Sciatic nerve (tissue), 2 donors: Measurements from ENCODE around the gene MEIS1. TPM values are rescaled to one million over a fixed set of nuclear protein-coding genes. Genes with fewer than 3 reads are reported as not detected.

Experiments used
- ATAC-seq: fragments of 200-7000 bp; cut with Tn5 transposase; one replicate; pipeline ENCODE4 v1.9.1; 2020; ENCODE audit warnings: mild to moderate bottlenecking, moderate library complexity
- DNase-seq: peaks from one replicate; pipeline ENCODE4 v3.0.0-alpha.2; 2020; ENCODE audit warnings: low spot score
- intact Hi-C: fragments of 100-400 bp; cut with DNase I; formaldehyde crosslinking; loops from one replicate; pipeline ENCODE4 v1.14.2; 2022
- total RNA-seq: library from RNA; stranded (reverse); fragmentation: NEBNext Ultra II Directional; extraction: Animal tissue kit (Norgen Biotek cat#: 25700); gene quantifications from one replicate; pipeline ENCODE4 v1.2.1, GENCODE V29; 2021
- donor health status: DM: no; HTN: no; CAD: no.
- donor health status: DM: no; HTN: no; CAD: no.

Gene MEIS1
- total RNA-seq, 1 donor from 2014 or later, result 18.0 TPM

GRCh38 chr2:66441581-66442320, 6.8 kb downstream of the MEIS1 start:
- intact Hi-C loops, result no loop called here
- DNase-seq, result no peak
- ATAC-seq, result no peak

DNA sequence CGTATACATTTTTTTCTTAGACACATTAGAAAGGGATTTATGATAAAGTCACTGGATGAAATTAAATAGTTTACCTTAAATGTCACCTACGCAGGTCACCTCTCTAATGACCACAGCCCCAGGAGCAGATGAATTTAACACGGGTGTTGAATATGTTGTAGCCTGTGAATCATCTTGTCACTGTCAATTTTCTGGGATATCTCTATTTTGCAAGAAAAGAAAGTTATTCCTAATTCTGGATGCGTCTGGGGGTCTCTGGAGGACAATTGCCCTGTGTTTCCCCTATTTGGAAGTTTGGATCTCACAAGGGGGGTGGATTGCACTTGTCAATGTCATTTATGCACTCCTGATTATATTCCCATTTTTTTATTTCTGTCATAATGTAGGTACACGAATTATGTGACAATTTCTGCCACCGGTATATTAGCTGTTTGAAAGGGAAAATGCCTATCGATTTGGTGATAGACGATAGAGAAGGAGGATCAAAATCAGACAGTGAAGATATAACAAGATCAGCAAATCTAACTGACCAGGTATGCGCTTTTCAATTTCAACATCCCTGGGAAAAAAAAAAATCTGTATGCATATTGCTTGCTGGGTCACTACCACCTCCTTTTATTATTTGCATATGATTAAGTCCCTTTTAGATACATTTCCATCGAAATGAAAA, 7.7 kb downstream of the MEIS1 start:
- DNase-seq (no peak), ATAC-seq (no peak)
- intact Hi-C loops, result no loop called here

DNA sequence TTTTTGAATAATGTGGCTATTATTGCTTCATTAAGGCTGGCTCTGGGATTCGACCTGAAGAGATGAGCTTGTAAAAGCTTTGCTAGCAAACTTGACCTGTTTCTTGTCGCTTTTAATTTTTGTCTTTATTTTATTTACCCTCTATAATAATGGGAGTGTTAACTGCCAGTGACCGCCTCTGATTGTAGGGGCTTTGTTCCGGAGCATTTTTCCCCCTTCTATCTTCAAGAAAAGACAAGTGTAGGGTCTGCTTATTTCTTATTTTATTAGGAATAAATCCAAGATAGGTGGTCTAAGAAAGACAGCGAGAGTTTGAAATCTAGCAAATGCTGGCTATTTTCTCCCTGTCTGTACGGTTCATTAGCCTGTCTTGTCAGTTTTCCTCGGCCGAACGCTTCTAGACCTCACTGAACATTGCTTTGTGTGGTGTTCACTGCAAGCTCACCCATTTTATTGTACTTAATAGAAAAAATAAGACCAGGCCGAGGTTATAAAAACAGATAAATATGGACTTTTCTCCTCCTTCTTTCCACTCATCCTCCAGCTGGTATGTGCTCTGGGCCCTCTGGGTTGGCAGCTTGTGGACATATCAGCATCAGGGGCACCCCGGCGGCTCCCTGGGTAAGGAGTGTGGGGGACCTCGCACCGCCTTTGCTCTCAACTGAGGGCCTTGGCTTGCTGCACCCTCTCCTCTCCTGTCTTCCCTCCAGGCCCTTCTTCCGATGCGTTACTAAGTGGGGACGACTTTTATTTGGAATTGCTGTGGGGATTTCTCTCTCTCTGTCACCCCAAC, 8.5 kb downstream of the MEIS1 start:
- ATAC-seq (no peak), DNase-seq (no peak)
- intact Hi-C loops, result no loop called here

- ATAC-seq, result no peak
- DNase-seq, result no peak
These were observed 9.3 kb downstream of the MEIS1 start for GRCh38 chr2:66443979-66444861.

DNA sequence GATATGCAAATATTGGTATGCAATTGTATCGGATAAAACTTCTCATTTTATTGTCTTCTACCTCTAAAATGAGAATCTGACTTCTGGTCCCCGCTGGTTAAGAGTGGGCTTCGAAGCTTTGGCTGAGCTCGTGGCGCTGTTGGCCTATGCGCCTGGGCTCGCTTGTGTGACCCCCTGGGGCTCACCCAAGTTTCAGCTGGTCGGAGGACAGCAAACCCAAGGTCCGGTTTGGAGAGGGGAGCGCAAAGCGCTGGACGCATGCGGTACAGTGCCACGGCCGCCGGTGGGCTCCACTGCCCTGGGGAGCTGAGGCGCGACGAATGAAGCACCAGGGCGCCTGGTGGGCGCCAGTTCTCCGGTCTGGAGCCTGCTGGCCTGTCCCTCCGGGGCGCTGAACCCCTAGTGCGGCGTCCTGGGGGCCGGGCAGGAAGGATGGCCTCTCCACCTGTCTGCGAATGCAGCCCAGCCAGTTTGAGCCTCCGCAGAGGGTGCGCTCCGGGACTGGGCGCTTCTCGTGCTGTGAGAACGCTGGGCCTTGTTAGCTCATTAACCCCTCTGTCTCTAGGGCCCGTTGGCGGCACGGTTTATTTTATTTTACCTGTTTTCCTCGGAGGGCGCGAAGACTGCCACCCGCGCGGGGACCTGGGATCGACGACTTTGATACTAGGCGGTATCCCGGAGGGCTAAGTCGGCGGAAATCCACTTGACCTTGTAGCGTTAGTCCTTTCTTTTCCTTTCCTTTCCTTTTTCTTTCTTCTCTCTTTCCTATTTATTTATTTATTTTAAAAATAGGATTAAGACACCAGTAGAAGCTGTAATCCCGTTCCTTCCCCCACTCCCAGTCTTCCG, 10.4 kb downstream of the MEIS1 start:
- no peak for DNase-seq

More at GRCh38 chr2:66443979-66444861, 9.3 kb downstream of the MEIS1 start:
- intact Hi-C loops, result no loop called here

DNA sequence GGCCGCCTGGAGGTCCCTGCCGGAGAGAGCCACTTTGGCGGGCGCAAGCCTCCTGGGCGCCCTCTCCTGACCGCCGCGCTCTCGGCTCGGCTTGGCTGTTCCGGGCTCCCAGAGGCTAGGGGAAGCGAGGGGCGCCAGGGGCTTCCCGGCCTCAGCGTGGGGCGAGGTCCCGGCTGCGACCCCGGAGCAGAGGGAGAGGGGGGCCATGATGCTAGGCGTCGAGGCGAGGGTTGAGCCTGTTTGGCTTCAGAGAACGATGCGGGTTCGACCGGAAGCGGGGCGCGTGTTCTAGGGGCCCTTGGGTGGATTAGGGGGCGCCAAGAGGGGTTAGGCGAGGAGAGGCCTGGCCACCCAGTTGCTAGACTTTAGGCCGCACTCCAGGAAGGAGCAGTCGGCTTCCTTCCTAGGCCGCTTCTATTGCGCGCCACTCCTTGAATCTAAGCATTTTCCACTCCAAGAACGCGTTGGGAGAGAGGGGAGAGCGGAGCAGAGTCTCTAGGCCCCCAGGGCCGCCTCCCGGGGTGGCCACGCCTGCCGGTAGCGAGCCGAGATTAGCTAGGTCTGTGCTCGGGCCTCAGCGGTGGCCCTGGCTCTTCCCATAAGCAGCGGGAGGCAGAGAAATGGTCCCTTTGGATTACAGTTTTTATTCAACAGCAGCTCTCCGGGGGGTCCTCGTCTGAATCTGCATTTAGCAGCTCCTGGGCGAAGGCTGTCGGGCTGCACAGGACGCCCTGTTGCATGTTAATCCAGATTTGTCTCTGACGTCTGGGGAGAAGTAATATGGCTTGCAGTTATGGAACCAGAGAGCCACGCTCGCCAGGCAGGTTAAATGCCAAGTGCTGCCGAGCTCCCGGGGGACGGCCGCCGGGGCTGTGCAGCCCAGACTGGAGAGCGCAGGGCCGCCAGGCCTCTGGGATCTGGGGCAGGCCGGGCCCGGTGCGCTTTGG, 11.3 kb downstream of the MEIS1 start:
- ATAC-seq (peak; percentile 73), DNase-seq (no peak)

More for the DNA sequence above, 10.4 kb downstream of the MEIS1 start:
- ATAC-seq, result peak; percentile 24
- intact Hi-C loops, result no loop called here

DNA sequence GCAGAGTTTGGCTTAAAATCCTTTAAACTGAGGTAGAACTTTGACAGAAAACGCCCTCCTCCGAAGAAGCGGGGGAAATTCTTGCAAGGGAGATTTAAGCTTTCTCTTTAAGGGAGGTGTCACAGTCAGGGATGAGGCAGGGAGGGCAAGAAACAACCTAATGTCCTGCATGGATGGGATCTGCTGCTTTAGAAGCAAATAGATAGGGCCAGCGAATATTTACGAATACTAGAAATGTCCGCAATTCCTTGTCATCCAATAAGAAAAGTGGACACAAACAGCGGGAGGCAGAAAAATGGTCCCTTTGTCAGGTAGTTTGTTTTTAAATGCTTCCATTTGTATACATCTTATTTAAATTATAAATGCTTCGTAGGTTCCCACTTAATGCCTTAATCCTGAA, 12.0 kb downstream of the MEIS1 start:
- intact Hi-C loops, result no loop called here
- DNase-seq (no peak), ATAC-seq (no peak)

More for the DNA sequence above, 11.3 kb downstream of the MEIS1 start:
- intact Hi-C loops, result no loop called here

DNA sequence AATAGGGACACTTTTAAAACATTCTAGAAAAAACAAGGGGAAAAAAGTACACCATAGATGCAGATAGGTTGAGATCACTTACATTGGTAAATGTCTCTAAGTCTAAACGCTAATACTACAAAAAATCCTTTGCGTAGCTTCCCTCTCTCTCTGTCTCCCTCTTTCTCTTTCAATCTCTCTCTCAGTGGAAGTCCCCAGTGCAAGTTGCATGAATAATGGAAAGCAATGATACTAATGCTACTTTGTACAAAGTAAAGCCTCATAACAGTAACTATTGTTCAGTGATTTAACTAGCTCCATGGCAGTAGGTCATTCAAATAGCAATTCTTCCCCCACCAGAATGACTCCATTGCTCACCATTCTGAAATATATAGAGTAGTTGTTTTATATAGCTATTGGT, 12.8 kb downstream of the MEIS1 start:
- ATAC-seq, result no peak
- no peak for DNase-seq
- intact Hi-C loops, result no loop called here

DNA sequence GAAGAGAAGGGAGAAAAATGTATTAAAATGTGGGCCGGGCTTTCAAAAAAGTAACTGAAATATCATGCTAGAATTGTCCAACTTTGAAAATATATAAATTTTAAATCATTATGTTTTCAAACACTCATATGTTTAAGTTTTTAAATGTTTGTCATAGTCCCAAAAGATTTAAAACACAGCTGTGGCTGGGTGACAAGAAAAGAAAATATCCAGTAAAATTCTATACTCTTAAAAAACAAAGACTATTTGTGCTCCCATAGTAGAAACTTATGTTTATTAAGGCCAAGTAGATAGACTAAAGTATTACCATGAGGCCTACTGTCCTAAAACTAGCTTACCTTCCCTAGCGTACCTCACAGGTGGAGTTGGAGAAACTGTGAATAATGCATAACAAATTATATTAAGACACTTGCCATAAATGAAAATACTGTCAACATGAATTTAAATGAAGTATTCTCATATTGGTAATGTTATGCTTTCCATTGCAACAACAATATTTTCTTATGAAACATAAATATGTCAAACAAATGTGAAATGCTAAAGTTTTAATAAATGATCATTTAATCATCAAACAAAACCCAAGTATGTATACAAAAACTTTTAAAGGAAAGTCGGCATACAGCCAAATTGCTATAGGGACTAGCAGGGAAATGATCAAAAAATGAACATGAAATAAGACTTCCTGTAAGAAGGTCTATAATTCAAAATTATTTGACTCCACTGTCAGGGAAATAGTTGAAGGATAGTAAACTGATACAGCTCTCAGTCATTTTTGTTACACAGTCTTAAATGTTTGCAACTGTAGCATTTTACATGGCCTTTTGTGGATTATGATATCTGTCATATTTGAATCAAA, 13.4 kb downstream of the MEIS1 start:
- intact Hi-C loops, result no loop called here
- no peak for ATAC-seq
- DNase-seq, result no peak

DNA sequence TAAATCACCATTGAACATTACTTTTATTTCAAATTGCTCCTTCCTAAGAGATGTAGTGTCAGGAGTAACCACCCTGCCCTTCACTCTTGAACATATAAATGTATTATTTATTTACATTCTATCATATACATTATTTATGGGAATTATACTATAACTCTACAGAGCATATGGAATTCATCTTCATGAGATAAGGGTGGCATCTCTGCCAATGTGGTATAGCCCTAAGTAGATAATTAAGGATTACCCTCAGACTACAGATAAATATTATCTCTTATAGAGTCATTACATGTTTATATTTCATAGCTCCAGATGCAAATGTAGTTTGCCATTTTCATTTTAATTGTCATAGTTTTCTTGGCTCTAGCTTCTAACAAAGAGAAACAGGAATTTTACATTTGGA, 17.3 kb downstream of the MEIS1 start:
- ATAC-seq (no peak), DNase-seq (no peak)
- intact Hi-C loops, result no loop called here

GRCh38 chr2:66452917-66453316, 18.0 kb downstream of the MEIS1 start:
- ATAC-seq (no peak), DNase-seq (no peak)
- intact Hi-C loops, result no loop called here

DNA sequence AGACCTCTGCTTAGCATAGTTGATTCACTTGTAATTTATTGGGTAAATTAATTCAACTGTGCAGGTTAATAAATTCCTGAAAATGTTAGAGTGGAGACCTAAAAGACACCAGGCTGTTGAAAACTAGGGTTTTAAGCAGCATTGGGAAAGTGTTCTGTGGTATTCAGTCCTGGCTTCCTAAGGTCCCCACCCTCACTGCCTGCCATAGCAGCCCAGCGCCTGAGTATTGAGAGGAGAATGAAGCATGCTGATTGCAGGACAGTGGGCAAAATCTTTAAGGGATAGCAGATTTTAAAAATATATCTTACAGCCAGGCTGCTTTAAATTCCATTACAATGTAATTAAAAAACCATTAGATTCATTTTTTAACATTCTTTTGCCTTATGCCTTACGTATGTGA, 20.6 kb downstream of the MEIS1 start:
- intact Hi-C loops, result no loop called here

GRCh38 chr2:66456183-66457041, 21.5 kb downstream of the MEIS1 start:
- ATAC-seq (no peak), DNase-seq (no peak)
- intact Hi-C loops, result no loop called here

More for the DNA sequence above, 20.6 kb downstream of the MEIS1 start:
- DNase-seq (no peak), ATAC-seq (no peak)

GRCh38 chr2:66457545-66457944, 22.6 kb downstream of the MEIS1 start:
- no peak for DNase-seq

GRCh38 chr2:66460031-66460430, 25.1 kb downstream of the MEIS1 start:
- DNase-seq (no peak), ATAC-seq (no peak)
- intact Hi-C loops, result no loop called here

More at GRCh38 chr2:66457545-66457944, 22.6 kb downstream of the MEIS1 start:
- intact Hi-C loops, result no loop called here
- no peak for ATAC-seq
